Measurements from ENCODE around the gene CELSR3.

CELSR3 gene

DNA sequence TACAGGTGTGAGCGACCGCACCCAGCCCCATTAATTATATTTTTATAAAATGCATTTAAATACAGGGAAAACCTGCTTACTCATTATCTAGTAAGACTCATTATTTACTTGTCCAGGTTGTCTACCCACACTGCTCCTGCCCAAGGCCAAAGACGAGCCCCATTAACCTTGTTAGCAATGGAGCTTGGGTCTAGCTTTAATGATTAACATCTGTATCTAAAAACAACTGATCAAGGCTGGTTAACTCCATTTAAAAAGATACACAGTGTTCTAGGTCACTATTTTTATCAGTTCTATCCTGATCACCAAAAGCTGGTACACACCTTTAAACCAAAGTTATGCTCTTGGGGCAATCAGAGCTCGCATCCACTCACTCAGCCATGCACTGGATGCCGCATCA lies 33.5 kb upstream of the CELSR3 start:
- Histone ChIP-seq H3K4me1 (ENCODE audit: insufficient read depth, low read length) (peaks cover 5% of the 10 kb centered on the region; the same call in 1 of the 2 replicates), H3K27ac (ENCODE audit: low read length) (no peak overlapping the region), H3K4me3 (ENCODE audit: low read length) (no peak overlapping the region), H3K27me3 (ENCODE audit: insufficient read depth, low read length) (no peaks in the 10 kb centered on the region), H3K9me3 (ENCODE audit: insufficient read depth, low read depth, low read length) (no peaks in the 10 kb centered on the region), H3K9ac (ENCODE audit: low read depth, low read length) (no peak overlapping the region), H3K36me3 (ENCODE audit: insufficient read depth, low read depth, low read length) (peaks cover 80% of the 10 kb centered on the region)

DNA sequence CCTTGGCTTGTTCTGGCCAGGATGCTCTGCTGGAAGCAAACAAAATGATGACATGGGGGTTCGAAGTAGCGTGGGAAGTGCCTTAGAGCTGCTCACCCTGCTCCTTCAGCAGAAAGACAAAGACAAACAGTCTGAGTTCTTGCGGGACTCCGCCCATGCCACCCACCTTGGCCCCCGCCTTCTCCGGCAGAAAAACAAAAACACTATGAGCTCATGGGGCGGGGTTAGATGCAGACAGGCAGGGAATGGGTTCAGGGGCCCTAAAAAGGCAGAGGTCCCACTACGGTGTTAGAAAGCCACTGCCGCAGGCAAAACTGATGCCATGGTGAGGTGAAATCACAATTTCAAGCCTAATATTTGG lies 32.7 kb upstream of the CELSR3 start:
- Histone ChIP-seq H3K36me3 (ENCODE audit: insufficient read depth, low read depth, low read length) (peaks cover 83% of the 10 kb centered on the region), H3K9me3 (ENCODE audit: insufficient read depth, low read depth, low read length) (no peaks in the 10 kb centered on the region), H3K9ac (ENCODE audit: low read depth, low read length) (peak overlapping the region; percentile 58; the same call in 1 of the 2 replicates), H3K4me3 (ENCODE audit: low read length) (peak overlapping the region; percentile 24; the same call in 1 of the 2 replicates), H3K27me3 (ENCODE audit: insufficient read depth, low read length) (no peaks in the 10 kb centered on the region), H3K4me1 (ENCODE audit: insufficient read depth, low read length) (peaks cover 5% of the 10 kb centered on the region; the same call in 1 of the 2 replicates), H3K27ac (ENCODE audit: low read length) (peak overlapping the region; percentile 62)

DNA sequence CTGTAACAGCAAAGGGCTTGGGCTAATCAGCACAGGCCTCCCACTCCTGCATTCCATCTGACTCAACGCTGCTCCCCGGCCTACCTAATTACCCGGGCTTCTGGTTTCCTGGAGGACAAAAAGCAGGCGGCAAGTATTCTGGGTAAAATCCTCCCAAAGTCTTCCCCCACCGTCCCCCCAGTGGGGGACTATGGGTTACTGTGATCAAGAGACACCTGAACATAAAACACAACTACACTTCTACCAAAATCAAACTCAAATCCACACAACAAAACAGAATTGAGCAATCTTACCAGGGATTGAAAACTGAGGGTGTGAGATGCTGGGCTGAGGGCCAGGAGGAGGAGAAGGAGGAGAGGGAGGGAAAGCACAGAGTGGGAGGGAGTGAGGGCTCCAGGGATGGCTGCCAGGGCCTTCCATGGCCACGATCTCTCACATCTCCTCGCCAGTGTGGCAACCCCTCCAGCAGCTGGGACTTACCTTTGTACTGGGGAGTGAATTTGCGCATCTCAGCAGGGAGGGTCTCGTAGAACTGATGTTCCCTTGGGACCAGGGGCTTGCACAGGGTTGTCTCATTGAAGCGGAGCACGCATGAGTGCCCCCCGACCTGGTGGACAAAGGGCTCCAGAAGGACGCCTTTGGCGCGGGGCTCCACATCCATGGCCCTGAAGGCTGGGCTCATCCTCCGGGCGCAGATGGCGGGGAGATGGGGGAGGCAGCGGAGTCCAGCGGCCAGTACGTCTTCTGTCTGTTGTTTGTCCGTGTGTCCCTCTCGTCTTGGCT lies 32.1 kb upstream of the CELSR3 start:
- peaks cover 5% of the 10 kb centered on the region; the same call in 1 of the 2 replicates for H3K4me1 ChIP-seq (ENCODE audit: insufficient read depth, low read length)
- H3K9me3 ChIP-seq (ENCODE audit: insufficient read depth, low read depth, low read length): no peaks in the 10 kb centered on the region
- peaks cover 83% of the 10 kb centered on the region for H3K36me3 ChIP-seq (ENCODE audit: insufficient read depth, low read depth, low read length)
- H3K9ac ChIP-seq (ENCODE audit: low read depth, low read length): peak overlapping the region; percentile 58; the same call in 1 of the 2 replicates
- H3K4me3 ChIP-seq (ENCODE audit: low read length): peak overlapping the region; percentile 24; the same call in 1 of the 2 replicates
- no peaks in the 10 kb centered on the region for H3K27me3 ChIP-seq (ENCODE audit: insufficient read depth, low read length)
- H3K27ac ChIP-seq (ENCODE audit: low read length): peak overlapping the region; percentile 62

DNA sequence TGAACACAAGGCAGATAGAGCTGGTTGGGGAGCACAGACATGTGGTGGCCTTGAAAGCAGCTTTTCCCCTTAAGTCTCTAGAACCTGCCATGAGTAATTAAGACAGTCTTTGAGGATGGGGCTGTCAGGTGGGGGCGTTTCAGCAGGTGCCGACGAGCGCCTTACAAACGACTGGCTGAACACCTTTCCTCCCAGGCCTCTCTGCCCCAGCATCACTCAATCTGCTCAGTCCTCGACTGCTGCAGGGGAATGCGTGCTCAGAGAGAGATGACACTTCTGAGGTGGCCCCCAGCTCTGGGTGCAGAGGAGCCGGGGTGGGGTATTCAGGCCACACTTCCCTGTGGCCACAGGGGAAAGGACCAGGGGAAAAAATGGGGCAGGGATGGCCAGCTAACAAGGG lies 31.1 kb upstream of the CELSR3 start:
- H3K36me3 ChIP-seq (ENCODE audit: insufficient read depth, low read depth, low read length): peaks cover 83% of the 10 kb centered on the region

DNA sequence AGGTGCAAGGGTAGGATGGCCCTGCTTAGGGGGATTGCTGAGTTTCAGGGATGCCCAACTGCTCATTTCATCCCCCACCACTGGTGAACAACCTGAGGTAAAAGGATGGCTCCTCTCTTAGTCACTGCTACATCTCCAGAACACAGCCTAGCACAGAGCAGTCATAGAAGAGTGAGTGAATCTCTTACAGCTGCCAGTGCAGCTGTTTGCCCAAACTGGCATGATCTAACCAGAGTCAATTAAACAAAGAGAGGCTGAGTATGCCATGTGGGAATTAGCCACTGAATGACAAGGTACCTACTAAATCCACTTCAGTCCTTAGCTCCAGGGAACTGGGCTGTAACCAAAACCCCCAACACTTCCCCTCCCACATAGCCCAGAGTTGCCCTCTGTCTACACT lies 29.9 kb upstream of the CELSR3 start:
- Histone ChIP-seq H3K27ac (ENCODE audit: low read length) (no peak overlapping the region), H3K9me3 (ENCODE audit: insufficient read depth, low read depth, low read length) (no peaks in the 10 kb centered on the region)

More for the DNA sequence above, 31.1 kb upstream of the CELSR3 start:
- H3K4me3 ChIP-seq (ENCODE audit: low read length): no peak overlapping the region
- H3K9me3 ChIP-seq (ENCODE audit: insufficient read depth, low read depth, low read length): no peaks in the 10 kb centered on the region
- no peak overlapping the region for H3K9ac ChIP-seq (ENCODE audit: low read depth, low read length)
- peaks cover 5% of the 10 kb centered on the region; the same call in 1 of the 2 replicates for H3K4me1 ChIP-seq (ENCODE audit: insufficient read depth, low read length)
- H3K27me3 ChIP-seq (ENCODE audit: insufficient read depth, low read length): no peaks in the 10 kb centered on the region
- H3K27ac ChIP-seq (ENCODE audit: low read length): no peak overlapping the region

DNA sequence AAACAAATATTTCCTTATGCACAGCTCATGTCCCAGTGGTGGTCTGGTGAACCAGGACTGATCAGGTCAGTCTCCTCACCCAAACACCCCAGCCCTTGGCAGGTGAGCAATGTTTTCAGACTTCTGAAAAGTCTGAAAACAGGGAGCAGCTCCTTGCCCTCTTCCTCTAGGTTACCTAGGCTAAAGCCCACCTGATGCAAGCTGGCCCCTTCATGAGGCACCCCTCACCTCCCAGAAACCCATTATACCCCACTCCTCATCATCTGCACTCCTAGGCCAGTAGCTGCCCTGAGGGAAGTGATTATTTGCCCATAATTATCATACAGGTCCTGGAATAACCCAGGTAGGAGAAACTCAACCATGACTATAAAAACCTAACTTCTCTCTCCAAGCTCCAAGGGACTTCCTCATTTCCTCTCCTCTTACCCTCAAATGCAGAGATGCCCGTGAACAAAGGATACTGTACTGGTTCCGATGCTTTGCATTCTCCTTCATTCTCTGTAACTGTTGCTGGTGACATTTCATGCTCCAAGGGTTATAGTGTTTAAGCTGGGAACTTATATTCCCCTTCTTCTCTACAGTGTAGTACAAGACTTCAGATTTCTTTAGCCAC lies 28.3 kb upstream of the CELSR3 start:
- Histone ChIP-seq H3K36me3 (ENCODE audit: insufficient read depth, low read depth, low read length) (peaks cover 82% of the 10 kb centered on the region), H3K4me3 (ENCODE audit: low read length) (no peak overlapping the region), H3K27me3 (ENCODE audit: insufficient read depth, low read length) (no peaks in the 10 kb centered on the region), H3K9ac (ENCODE audit: low read depth, low read length) (no peak overlapping the region), H3K4me1 (ENCODE audit: insufficient read depth, low read length) (no peaks in the 10 kb centered on the region), H3K9me3 (ENCODE audit: insufficient read depth, low read depth, low read length) (no peaks in the 10 kb centered on the region), H3K27ac (ENCODE audit: low read length) (no peak overlapping the region)

More for the DNA sequence above, 29.9 kb upstream of the CELSR3 start:
- H3K36me3 ChIP-seq (ENCODE audit: insufficient read depth, low read depth, low read length): peaks cover 83% of the 10 kb centered on the region
- H3K27me3 ChIP-seq (ENCODE audit: insufficient read depth, low read length): no peaks in the 10 kb centered on the region
- H3K4me3 ChIP-seq (ENCODE audit: low read length): no peak overlapping the region
- peaks cover 5% of the 10 kb centered on the region; the same call in 1 of the 2 replicates for H3K4me1 ChIP-seq (ENCODE audit: insufficient read depth, low read length)
- H3K9ac ChIP-seq (ENCODE audit: low read depth, low read length): no peak overlapping the region

DNA sequence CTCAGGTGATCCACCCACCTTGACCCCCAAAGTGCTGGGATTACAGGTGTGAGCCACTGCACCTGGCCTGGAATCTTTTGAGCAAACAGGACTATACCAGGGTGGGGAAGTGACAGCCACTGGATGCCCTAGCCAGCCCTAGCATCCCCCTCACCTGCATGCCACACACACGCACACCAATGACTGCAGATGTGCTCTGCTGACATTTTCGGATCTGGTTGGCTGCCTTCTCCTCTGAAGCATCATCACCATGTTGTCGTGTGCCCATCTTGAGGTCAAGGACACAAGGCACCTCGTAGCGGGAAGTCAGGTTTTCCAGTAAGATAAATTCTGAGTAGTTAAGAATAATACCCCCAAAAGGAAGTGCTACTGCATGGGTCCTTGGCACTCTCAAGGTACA lies 26.7 kb upstream of the CELSR3 start:
- peaks cover 5% of the 10 kb centered on the region; the same call in 1 of the 2 replicates for H3K4me1 ChIP-seq (ENCODE audit: insufficient read depth, low read length)
- peaks cover 73% of the 10 kb centered on the region for H3K36me3 ChIP-seq (ENCODE audit: insufficient read depth, low read depth, low read length)
- H3K27me3 ChIP-seq (ENCODE audit: insufficient read depth, low read length): no peaks in the 10 kb centered on the region
- H3K9ac ChIP-seq (ENCODE audit: low read depth, low read length): no peak overlapping the region
- no peaks in the 10 kb centered on the region for H3K9me3 ChIP-seq (ENCODE audit: insufficient read depth, low read depth, low read length)
- no peak overlapping the region for H3K4me3 ChIP-seq (ENCODE audit: low read length)
- no peak overlapping the region for H3K27ac ChIP-seq (ENCODE audit: low read length)

DNA sequence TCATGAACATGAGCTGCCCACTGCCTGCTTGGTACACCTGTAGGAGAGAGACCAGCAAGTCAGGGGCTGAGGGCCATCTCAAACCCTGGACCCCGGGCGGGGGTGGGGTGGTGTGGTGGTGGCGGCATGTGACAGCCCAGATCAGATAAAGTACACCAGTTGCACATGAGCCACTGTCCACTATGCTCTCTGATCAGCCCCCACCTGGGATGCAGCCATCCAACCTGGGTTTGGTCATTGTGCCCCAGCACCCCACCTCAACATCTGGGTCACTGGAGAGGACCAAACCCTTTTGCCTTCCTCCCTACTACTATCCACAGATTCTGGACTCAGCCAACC lies 26.0 kb upstream of the CELSR3 start:
- Histone ChIP-seq H3K9ac (ENCODE audit: low read depth, low read length) (no peak overlapping the region), H3K27me3 (ENCODE audit: insufficient read depth, low read length) (no peaks in the 10 kb centered on the region), H3K4me1 (ENCODE audit: insufficient read depth, low read length) (peaks cover 7% of the 10 kb centered on the region; the same call in 1 of the 2 replicates), H3K36me3 (ENCODE audit: insufficient read depth, low read depth, low read length) (peaks cover 66% of the 10 kb centered on the region), H3K9me3 (ENCODE audit: insufficient read depth, low read depth, low read length) (no peaks in the 10 kb centered on the region), H3K27ac (ENCODE audit: low read length) (no peak overlapping the region), H3K4me3 (ENCODE audit: low read length) (no peak overlapping the region)

DNA sequence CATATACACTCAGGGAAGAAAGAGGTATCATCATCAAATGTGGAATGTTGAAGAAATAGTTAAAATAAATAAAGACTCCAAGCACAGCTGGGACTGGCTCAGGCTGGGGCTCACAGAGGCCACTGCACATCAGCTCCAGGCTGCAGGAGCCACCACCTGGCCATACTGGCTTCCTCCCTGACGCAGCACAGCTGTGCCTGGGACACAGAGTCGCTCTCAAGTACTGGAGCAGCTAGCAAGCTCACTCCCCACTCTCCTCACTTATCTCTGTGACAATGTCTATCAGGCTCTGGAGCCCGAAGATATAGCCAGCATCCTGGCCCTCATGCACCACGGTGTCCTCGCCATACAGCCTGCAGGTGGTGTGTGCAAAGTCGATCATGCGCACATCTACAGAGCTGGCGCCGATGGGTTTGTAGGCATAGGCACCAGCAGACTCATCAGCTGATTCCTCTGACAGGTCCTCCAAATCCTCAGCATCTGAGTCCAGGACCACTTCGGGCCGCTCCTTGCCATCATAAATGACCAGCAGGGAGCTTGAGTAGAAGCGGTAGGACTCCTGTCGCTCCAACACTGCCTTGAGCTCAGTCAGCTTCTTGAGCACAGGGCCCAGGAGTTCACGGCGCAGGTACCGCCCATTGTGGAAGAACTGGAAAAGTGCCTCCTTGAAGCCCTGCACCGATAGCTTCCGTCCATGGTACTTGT lies 25.5 kb upstream of the CELSR3 start:
- peaks cover 61% of the 10 kb centered on the region for H3K36me3 ChIP-seq (ENCODE audit: insufficient read depth, low read depth, low read length)
- no peak overlapping the region for H3K27ac ChIP-seq (ENCODE audit: low read length)

DNA sequence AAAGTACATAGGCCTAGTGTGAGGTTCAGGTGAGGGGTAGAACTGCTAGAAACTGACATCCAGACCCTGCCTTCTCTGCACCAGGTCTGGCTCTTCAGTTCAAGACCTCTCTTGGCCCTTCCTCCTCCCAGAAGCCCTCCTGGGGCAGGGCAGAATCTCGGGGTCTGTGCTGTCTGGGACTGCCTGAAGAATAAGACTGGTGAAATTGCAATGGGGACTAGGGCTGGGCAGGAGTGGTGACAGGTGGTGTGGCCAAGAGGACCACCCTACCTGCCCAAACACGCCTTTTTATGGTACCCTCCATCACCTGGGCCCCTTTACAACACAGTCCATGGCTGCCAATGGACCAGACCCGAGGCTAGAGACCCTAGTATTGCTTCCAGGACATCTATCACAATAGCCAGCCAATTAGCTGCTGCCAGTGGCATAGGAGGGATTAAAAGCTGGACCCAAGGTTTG lies 24.6 kb upstream of the CELSR3 start:
- Histone ChIP-seq H3K9me3 (ENCODE audit: insufficient read depth, low read depth, low read length) (no peaks in the 10 kb centered on the region), H3K4me3 (ENCODE audit: low read length) (no peak overlapping the region), H3K27me3 (ENCODE audit: insufficient read depth, low read length) (no peaks in the 10 kb centered on the region), H3K9ac (ENCODE audit: low read depth, low read length) (no peak overlapping the region), H3K36me3 (ENCODE audit: insufficient read depth, low read depth, low read length) (peaks cover 54% of the 10 kb centered on the region), H3K4me1 (ENCODE audit: insufficient read depth, low read length) (peaks cover 7% of the 10 kb centered on the region; the same call in 1 of the 2 replicates), H3K27ac (ENCODE audit: low read length) (no peak overlapping the region)

More for the DNA sequence above, 25.5 kb upstream of the CELSR3 start:
- Histone ChIP-seq H3K4me3 (ENCODE audit: low read length) (no peak overlapping the region), H3K4me1 (ENCODE audit: insufficient read depth, low read length) (peaks cover 7% of the 10 kb centered on the region; the same call in 1 of the 2 replicates), H3K27me3 (ENCODE audit: insufficient read depth, low read length) (no peaks in the 10 kb centered on the region), H3K9me3 (ENCODE audit: insufficient read depth, low read depth, low read length) (no peaks in the 10 kb centered on the region), H3K9ac (ENCODE audit: low read depth, low read length) (no peak overlapping the region)

DNA sequence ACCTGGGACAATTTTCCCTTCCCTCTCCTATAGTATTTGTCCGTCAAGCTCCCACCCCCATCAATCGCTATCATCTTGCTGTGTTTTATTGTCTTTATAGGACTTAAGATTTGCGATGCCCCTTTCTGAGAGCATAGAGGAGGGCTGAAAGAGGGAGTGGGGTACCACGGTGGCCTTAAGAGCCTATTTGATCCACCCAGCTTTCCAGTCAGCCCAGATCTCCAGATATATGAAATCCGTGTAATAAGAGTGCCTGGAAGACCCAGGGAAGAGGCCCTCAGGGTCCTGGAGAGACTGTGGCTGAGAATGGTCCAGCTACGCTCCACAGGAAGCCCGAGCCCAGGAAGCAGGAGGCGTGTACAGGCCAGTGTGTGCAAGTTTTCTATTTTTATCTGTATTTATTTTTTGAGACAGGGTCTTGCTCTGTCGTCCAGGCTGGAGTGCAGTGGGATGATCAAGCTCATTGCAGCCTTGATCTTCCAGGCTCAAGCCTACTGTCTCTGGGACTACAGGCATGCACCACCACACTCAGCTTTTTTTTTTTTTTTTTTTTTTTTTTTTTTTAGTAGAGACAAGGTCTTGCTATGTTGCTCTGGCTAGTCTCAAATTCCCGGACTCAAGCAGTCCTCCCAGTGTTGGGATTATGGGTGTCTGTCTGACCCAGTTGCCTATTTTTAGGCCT lies 24.0 kb upstream of the CELSR3 start:
- peaks cover 54% of the 10 kb centered on the region for H3K36me3 ChIP-seq (ENCODE audit: insufficient read depth, low read depth, low read length)
- peak overlapping the region; percentile 94; the same call in 1 of the 2 replicates for H3K4me3 ChIP-seq (ENCODE audit: low read length)
- H3K4me1 ChIP-seq (ENCODE audit: insufficient read depth, low read length): peaks cover 7% of the 10 kb centered on the region; the same call in 1 of the 2 replicates

More for the DNA sequence above, 24.0 kb upstream of the CELSR3 start:
- H3K27ac ChIP-seq (ENCODE audit: low read length): no peak overlapping the region
- no peaks in the 10 kb centered on the region for H3K27me3 ChIP-seq (ENCODE audit: insufficient read depth, low read length)
- H3K9me3 ChIP-seq (ENCODE audit: insufficient read depth, low read depth, low read length): no peaks in the 10 kb centered on the region
- no peak overlapping the region for H3K9ac ChIP-seq (ENCODE audit: low read depth, low read length)
